NCI-H526 (cell line): ENCODE data around the gene CCDC40.

Source experiments
- DNase-seq, 2 experiments: peaks; one replicate each; lab custom pipeline; 2025; lab: John Stamatoyannopoulos, UW

CCDC40 gene

GRCh38 chr17:80116276-80116920 is 80.0 kb downstream of the CCDC40 start:
- no peak for DNase-seq

GRCh38 chr17:80116921-80117380 is 80.5 kb downstream of the CCDC40 start:
- DNase-seq, result no peak

- no peak for DNase-seq
Measured at GRCh38 chr17:80117491-80118401, 81.3 kb downstream of the CCDC40 start.

GRCh38 chr17:80118601-80119270 is 82.3 kb downstream of the CCDC40 start:
- DNase-seq, result no peak

GRCh38 chr17:80119271-80119791 is 82.9 kb downstream of the CCDC40 start:
- DNase-seq, result no peak

GRCh38 chr17:80119839-80120238 is 83.4 kb downstream of the CCDC40 start:
- DNase-seq, result no peak

- no peak for DNase-seq
Measured at GRCh38 chr17:80122026-80122575, 85.7 kb downstream of the CCDC40 start.

GRCh38 chr17:80122926-80123505 is 86.6 kb downstream of the CCDC40 start:
- DNase-seq, result no peak

- no peak for DNase-seq
Measured at GRCh38 chr17:80123791-80124190, 87.3 kb downstream of the CCDC40 start.

GRCh38 chr17:80124351-80124981 is 88.0 kb downstream of the CCDC40 start:
- DNase-seq, result peak in 1 of 2 experiments; percentile 63

- DNase-seq, result no peak
Measured at GRCh38 chr17:80125656-80126448, 89.4 kb downstream of the CCDC40 start.

- DNase-seq, result no peak
Measured at GRCh38 chr17:80126449-80126715, 89.9 kb downstream of the CCDC40 start.

- DNase-seq, result peak; percentile 54 to 56
Measured at GRCh38 chr17:80129006-80129565, 92.6 kb downstream of the CCDC40 start.

- DNase-seq, result no peak
Measured at GRCh38 chr17:80130992-80131391, 94.5 kb downstream of the CCDC40 start.

GRCh38 chr17:80132906-80133625 is 96.6 kb downstream of the CCDC40 start:
- no peak for DNase-seq

GRCh38 chr17:80133626-80133970 is 97.2 kb downstream of the CCDC40 start:
- DNase-seq, result no peak

- no peak for DNase-seq
Measured at GRCh38 chr17:80137131-80137530, 100.7 kb downstream of the CCDC40 start.

GRCh38 chr17:80138856-80139426 is 102.5 kb downstream of the CCDC40 start:
- no peak for DNase-seq

GRCh38 chr17:80141463-80142165 is 105.2 kb downstream of the CCDC40 start:
- no peak for DNase-seq
